ENCODE data around the gene MIS12.
A peak's percentile ranks its signal among the peaks of the same experiment; 100 is the strongest.

MIS12 gene

DNA sequence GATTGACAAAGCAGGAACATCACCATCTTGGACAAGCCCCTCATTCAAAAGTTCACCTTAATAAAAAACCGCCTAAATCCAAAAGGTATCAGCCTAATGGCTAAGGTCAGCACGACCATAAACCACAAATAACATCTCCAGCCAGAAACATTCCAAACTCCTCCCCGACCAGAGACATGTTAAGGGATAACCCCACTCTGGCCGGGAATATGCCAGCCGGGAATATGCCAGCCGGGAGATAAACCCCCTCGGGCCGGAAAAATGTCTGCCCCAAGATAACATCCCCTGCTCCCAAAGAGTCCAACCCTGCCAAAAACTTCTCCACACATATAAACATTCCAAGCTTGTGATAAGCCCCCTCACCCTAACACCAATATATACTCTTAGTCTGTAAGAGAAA is 18.9 kb upstream of the MIS12 start:
- H3K27ac ChIP-seq (ENCODE audit: low read depth, low read length, poor library complexity, severe bottlenecking): no peak overlapping the region
- no peaks in the 10 kb centered on the region for H3K9me2 ChIP-seq (ENCODE audit: low read depth, low read length)
- TF ChIP-seq CTCF (IDR thresholded peaks at IDR 0.05; ENCODE audit: low read length) (no peak), EZH2 (IDR thresholded peaks at IDR 0.05; ENCODE audit: borderline replicate concordance, low read length) (no peak)

GRCh38 chr17:5468075-5468473 is 18.3 kb upstream of the MIS12 start:
- Histone ChIP-seq H3K4me3 (ENCODE audit: low read depth, low read length, poor library complexity, severe bottlenecking) (peak overlapping the region; percentile 96), H3K4me1 (ENCODE audit: insufficient read depth, low read length, severe bottlenecking) (peaks cover 34% of the 10 kb centered on the region), H4K20me1 (ENCODE audit: insufficient read depth, low read length) (no peaks in the 10 kb centered on the region), H3K9me2 (ENCODE audit: low read depth, low read length) (no peaks in the 10 kb centered on the region), H3K27me3 (ENCODE audit: insufficient read depth, low read length) (no peaks in the 10 kb centered on the region), H3K4me2 (ENCODE audit: low read length) (peak overlapping the region; percentile 86), H3K9ac (ENCODE audit: low read length) (peak overlapping the region; percentile 98), H3K79me2 (ENCODE audit: insufficient read depth, low read length) (peaks cover 54% of the 10 kb centered on the region), H2AFZ (ENCODE audit: low read length) (no peak overlapping the region), H3K9me3 (ENCODE audit: low read length) (no peaks in the 10 kb centered on the region), H3K27ac (ENCODE audit: low read depth, low read length, poor library complexity, severe bottlenecking) (peak overlapping the region; percentile 14), H3F3A (ENCODE audit: insufficient read depth, low read length) (peaks cover 4% of the 10 kb centered on the region; the same call in 1 of the 2 replicates), H3K36me3 (ENCODE audit: insufficient read depth, low read length) (peaks cover 13% of the 10 kb centered on the region)
- TF ChIP-seq CTCF (IDR thresholded peaks at IDR 0.05; ENCODE audit: low read length) (no peak), EZH2 (IDR thresholded peaks at IDR 0.05; ENCODE audit: borderline replicate concordance, low read length) (no peak)

More for the DNA sequence above, 18.9 kb upstream of the MIS12 start:
- Histone ChIP-seq H4K20me1 (ENCODE audit: insufficient read depth, low read length) (no peaks in the 10 kb centered on the region), H3K9me3 (ENCODE audit: low read length) (no peaks in the 10 kb centered on the region), H3K79me2 (ENCODE audit: insufficient read depth, low read length) (peaks cover 59% of the 10 kb centered on the region), H3K27me3 (ENCODE audit: insufficient read depth, low read length) (no peaks in the 10 kb centered on the region), H3F3A (ENCODE audit: insufficient read depth, low read length) (peaks cover 4% of the 10 kb centered on the region; the same call in 1 of the 2 replicates), H3K4me3 (ENCODE audit: low read depth, low read length, poor library complexity, severe bottlenecking) (peak overlapping the region; percentile 96), H3K9ac (ENCODE audit: low read length) (peak overlapping the region; percentile 98), H3K36me3 (ENCODE audit: insufficient read depth, low read length) (peaks cover 16% of the 10 kb centered on the region), H3K4me2 (ENCODE audit: low read length) (peak overlapping the region; percentile 86), H2AFZ (ENCODE audit: low read length) (no peak overlapping the region), H3K4me1 (ENCODE audit: insufficient read depth, low read length, severe bottlenecking) (peaks cover 34% of the 10 kb centered on the region)

- H3K79me2 ChIP-seq (ENCODE audit: insufficient read depth, low read length): peaks cover 10% of the 10 kb centered on the region
- H3K9me3 ChIP-seq (ENCODE audit: low read length): no peaks in the 10 kb centered on the region
- H3K36me3 ChIP-seq (ENCODE audit: insufficient read depth, low read length): peaks cover 44% of the 10 kb centered on the region
- TF ChIP-seq CTCF (IDR thresholded peaks at IDR 0.05; ENCODE audit: low read length) (no peak), EZH2 (IDR thresholded peaks at IDR 0.05; ENCODE audit: borderline replicate concordance, low read length) (no peak)
- no peak overlapping the region for H2AFZ ChIP-seq (ENCODE audit: low read length)
- H4K20me1 ChIP-seq (ENCODE audit: insufficient read depth, low read length): no peaks in the 10 kb centered on the region
- H3K4me3 ChIP-seq (ENCODE audit: low read depth, low read length, poor library complexity, severe bottlenecking): no peak overlapping the region
- no peak overlapping the region for H3K9ac ChIP-seq (ENCODE audit: low read length)
- H3K4me2 ChIP-seq (ENCODE audit: low read length): no peak overlapping the region
- H3K9me2 ChIP-seq (ENCODE audit: low read depth, low read length): no peaks in the 10 kb centered on the region
- no peaks in the 10 kb centered on the region for H3K27me3 ChIP-seq (ENCODE audit: insufficient read depth, low read length)
- no peak overlapping the region for H3K27ac ChIP-seq (ENCODE audit: low read depth, low read length, poor library complexity, severe bottlenecking)
- peaks cover 4% of the 10 kb centered on the region; the same call in 1 of the 2 replicates for H3F3A ChIP-seq (ENCODE audit: insufficient read depth, low read length)
- H3K4me1 ChIP-seq (ENCODE audit: insufficient read depth, low read length, severe bottlenecking): peaks cover 6% of the 10 kb centered on the region
Measured at GRCh38 chr17:5472511-5472910, 13.9 kb upstream of the MIS12 start.

Data from OCI-LY1 (cell line).